ENCODE measurements around the gene MYO9B. TPM values are rescaled to one million over a fixed set of nuclear protein-coding genes. Genes with fewer than 3 reads are reported as not detected.

Gene MYO9B
- total and polyA plus RNA-seq, 2 experiments from 2014 or later: 29.9 to 32.4 TPM

DNA sequence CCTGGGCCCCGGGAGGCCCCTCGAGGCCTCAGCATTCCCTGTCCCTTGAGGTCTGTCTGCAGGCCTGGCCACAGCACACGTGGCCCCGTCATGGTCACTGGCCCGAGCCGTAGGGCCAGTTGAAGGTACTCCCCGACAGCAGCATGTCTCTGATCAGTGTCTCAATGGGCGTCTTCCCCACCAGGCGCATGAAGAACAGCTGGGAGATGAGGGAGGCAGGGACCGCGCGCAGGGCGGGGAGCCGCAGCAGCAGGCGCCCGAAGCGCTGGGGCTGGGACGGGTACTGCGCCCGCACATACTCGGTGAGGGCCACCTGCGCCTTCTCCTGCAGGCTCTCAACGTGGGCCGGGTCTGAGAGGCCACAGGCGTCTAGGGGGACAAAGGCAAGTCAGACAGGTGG is 156.7 kb downstream of the MYO9B start:
- WGBS (ENCODE audit: low lambda C conversion rate, missing lambda C conversion rate): 97% methylated on average over 24 of the region's 25 CpGs
- H3K36me3 ChIP-seq (replicated peaks; ENCODE audit: insufficient read depth, low read depth): no peaks in the 10 kb centered on the region
- no peak overlapping the region for H3K27ac ChIP-seq
- H3K4me1 ChIP-seq (ENCODE audit: insufficient read depth): peaks cover 27% of the 10 kb centered on the region
- H2AFZ ChIP-seq: no peak overlapping the region
- no peak overlapping the region for H3K4me2 ChIP-seq
- H3K4me3 ChIP-seq: no peak overlapping the region
- H3K9me3 ChIP-seq (ENCODE audit: low read depth): no peaks in the 10 kb centered on the region
- no peak for DNase-seq (ENCODE audit: low spot score)
- H3K79me2 ChIP-seq: peaks cover 37% of the 10 kb centered on the region
- H3K27me3 ChIP-seq: no peaks in the 10 kb centered on the region
- no peaks in the 10 kb centered on the region for H3K9me2 ChIP-seq (replicated peaks; ENCODE audit: insufficient read depth)
- TF ChIP-seq, protein P1, sequence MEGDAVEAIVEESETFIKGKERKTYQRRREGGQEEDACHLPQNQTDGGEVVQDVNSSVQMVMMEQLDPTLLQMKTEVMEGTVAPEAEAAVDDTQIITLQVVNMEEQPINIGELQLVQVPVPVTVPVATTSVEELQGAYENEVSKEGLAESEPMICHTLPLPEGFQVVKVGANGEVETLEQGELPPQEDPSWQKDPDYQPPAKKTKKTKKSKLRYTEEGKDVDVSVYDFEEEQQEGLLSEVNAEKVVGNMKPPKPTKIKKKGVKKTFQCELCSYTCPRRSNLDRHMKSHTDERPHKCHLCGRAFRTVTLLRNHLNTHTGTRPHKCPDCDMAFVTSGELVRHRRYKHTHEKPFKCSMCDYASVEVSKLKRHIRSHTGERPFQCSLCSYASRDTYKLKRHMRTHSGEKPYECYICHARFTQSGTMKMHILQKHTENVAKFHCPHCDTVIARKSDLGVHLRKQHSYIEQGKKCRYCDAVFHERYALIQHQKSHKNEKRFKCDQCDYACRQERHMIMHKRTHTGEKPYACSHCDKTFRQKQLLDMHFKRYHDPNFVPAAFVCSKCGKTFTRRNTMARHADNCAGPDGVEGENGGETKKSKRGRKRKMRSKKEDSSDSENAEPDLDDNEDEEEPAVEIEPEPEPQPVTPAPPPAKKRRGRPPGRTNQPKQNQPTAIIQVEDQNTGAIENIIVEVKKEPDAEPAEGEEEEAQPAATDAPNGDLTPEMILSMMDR (IDR thresholded peaks at IDR 0.05; ENCODE audit: poor library complexity): no peak
- TF ChIP-seq EZH2 (IDR thresholded peaks at IDR 0.05; ENCODE audit: borderline replicate concordance) (no peak), EZH2phosphoT487 (IDR thresholded peaks at IDR 0.05; ENCODE audit: low read depth, severe bottlenecking, unreplicated experiment) (no peak)
- H4K20me1 ChIP-seq (ENCODE audit: insufficient read depth, poor library complexity, severe bottlenecking): peaks cover 27% of the 10 kb centered on the region

DNA sequence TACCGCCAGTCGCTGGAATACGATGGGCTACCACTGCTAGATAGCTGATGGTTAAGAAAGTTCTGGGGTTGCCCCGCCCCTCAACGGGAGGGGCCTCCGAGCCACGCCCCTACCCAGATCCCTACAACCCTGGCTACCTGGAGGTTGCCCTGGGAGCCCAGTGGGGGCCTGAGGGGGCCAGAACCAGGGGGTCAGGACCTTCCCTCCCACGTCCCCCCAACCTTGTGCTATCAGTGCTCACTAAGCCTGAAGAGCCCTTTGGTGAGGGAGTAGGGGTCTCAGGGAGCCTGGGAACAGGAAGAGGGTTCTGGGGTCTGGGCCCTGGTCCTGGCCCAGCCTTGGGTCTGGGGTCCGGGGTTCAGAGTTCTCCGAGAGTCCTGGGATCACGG is 159.3 kb downstream of the MYO9B start:
- Histone ChIP-seq H4K20me1 (ENCODE audit: insufficient read depth, poor library complexity, severe bottlenecking) (peaks cover 27% of the 10 kb centered on the region), H3K36me3 (replicated peaks; ENCODE audit: insufficient read depth, low read depth) (no peaks in the 10 kb centered on the region), H3K9me2 (replicated peaks; ENCODE audit: insufficient read depth) (no peaks in the 10 kb centered on the region), H3K79me2 (peaks cover 61% of the 10 kb centered on the region), H2AFZ (no peak overlapping the region), H3K4me3 (no peak overlapping the region), H3K4me2 (peak overlapping the region; percentile 89), H3K27me3 (no peaks in the 10 kb centered on the region), H3K9me3 (ENCODE audit: low read depth) (no peaks in the 10 kb centered on the region), H3K4me1 (ENCODE audit: insufficient read depth) (peaks cover 29% of the 10 kb centered on the region), H3K27ac (peak overlapping the region; percentile 53)
- no peak for DNase-seq (ENCODE audit: low spot score)
- TF ChIP-seq EZH2phosphoT487 (IDR thresholded peaks at IDR 0.05; ENCODE audit: low read depth, severe bottlenecking, unreplicated experiment): no peak
- TF ChIP-seq EZH2 (IDR thresholded peaks at IDR 0.05; ENCODE audit: borderline replicate concordance): no peak
- TF ChIP-seq, protein P1 (IDR thresholded peaks at IDR 0.05; ENCODE audit: poor library complexity): no peak
- whole genome bisulfite sequencing (ENCODE audit: low lambda C conversion rate, missing lambda C conversion rate): 54% methylated on average over 11 of the region's 11 CpGs

DNA sequence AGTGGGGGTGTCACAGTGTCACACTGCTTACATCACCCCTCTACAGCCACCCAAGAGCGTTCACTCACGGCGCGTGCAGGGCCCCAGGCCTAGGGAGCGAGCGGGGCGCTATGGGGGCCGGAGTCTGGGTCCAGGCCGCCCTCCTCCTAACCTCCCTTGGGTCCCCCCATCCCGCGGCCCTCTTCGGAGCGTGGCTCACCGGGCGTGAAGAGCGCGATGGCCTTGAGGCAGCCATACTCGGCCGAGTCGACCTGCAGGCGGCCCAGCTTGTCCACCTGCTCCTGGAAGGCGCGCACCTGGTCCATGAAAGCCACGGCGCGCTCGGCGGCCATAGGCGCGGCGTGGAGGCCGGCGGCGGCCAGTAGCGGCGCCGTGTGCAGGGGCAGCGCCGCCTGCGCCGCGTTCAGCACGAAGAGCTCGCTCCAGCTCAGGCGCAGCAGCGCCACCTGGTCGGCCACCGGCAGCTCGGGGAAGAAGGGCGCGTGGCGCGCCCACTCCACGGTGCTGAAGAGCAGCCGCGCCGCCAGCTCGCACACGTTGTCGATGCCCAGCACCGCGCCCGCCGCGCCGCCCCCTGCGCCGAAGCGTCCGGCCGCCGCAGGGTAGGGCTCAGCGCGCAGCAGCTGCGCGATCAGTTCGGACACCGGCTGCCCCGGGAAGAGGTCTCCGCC is 159.9 kb downstream of the MYO9B start:
- Histone ChIP-seq H4K20me1 (ENCODE audit: insufficient read depth, poor library complexity, severe bottlenecking) (peaks cover 27% of the 10 kb centered on the region), H3K36me3 (replicated peaks; ENCODE audit: insufficient read depth, low read depth) (no peaks in the 10 kb centered on the region), H3K4me3 (no peak overlapping the region), H3K9me2 (replicated peaks; ENCODE audit: insufficient read depth) (no peaks in the 10 kb centered on the region), H3K79me2 (peaks cover 61% of the 10 kb centered on the region), H3K27me3 (no peaks in the 10 kb centered on the region), H3K9me3 (ENCODE audit: low read depth) (no peaks in the 10 kb centered on the region), H3K4me2 (peak overlapping the region; percentile 89), H3K27ac (peak overlapping the region; percentile 53), H3K4me1 (ENCODE audit: insufficient read depth) (peaks cover 32% of the 10 kb centered on the region), H2AFZ (no peak overlapping the region)
- no peak for TF ChIP-seq EZH2phosphoT487 (IDR thresholded peaks at IDR 0.05; ENCODE audit: low read depth, severe bottlenecking, unreplicated experiment)
- TF ChIP-seq, protein P1 (IDR thresholded peaks at IDR 0.05; ENCODE audit: poor library complexity): peak; percentile 44
- 18% methylated on average over 77 of the region's 80 CpGs for WGBS (ENCODE audit: low lambda C conversion rate, missing lambda C conversion rate)
- DNase-seq (ENCODE audit: low spot score): peak; percentile 86

Measured in hepatocyte (in vitro differentiated cells).